HUES64 (cell line): ENCODE measurements around the gene FSCN2.

Source experiments
- H3K27ac ChIP-seq: 2 replicates; pipeline ENCODE4 v1.7.0; 2013; ENCODE audit warnings: low read depth, low read length, inconsistent platforms
- H3K27me3 ChIP-seq: 2 replicates; pipeline ENCODE4 v1.6.1; 2013; ENCODE audit warnings: mild to moderate bottlenecking, low read length; ENCODE audit not compliant: insufficient read depth
- H3K36me3 ChIP-seq: 2 replicates; pipeline ENCODE4 v1.6.1; 2013; ENCODE audit warnings: mild to moderate bottlenecking, low read length; ENCODE audit not compliant: insufficient read depth
- H3K4me1 ChIP-seq: 2 replicates; pipeline ENCODE4 v1.6.1; 2013; ENCODE audit warnings: mild to moderate bottlenecking, low read length, moderate library complexity; ENCODE audit not compliant: insufficient read depth
- H3K4me3 ChIP-seq: 2 replicates; pipeline ENCODE4 v1.5.1; 2013; ENCODE audit warnings: mild to moderate bottlenecking, low read length, moderate library complexity
- H3K9ac ChIP-seq: 2 replicates; pipeline ENCODE4 v1.6.1; 2013; ENCODE audit warnings: mild to moderate bottlenecking, low read depth, low read length
- H3K9me3 ChIP-seq: 2 replicates; pipeline ENCODE4 v1.6.1; 2013; ENCODE audit warnings: low read depth, low read length; ENCODE audit not compliant: insufficient read depth
- WGBS: fragments of 150-250, 120-280 bp; methylation state at CpG from one replicate; pipeline ENCODE4 v1.1.7; 2013; ENCODE audit warnings: missing lambda C conversion rate; 5-methylcytosine and 5-hydroxymethylcytosine counted together

Gene FSCN2

GRCh38 chr17:81538651-81539570 is 10.7 kb downstream of the FSCN2 start:
- peaks cover 20% of the 10 kb centered on the region for H3K27me3 ChIP-seq
- H3K4me1 ChIP-seq = peaks cover 3% of the 10 kb centered on the region; the same call in 1 of the 2 replicates
- H3K4me3 ChIP-seq = no peak overlapping the region
- H3K27ac ChIP-seq = no peak overlapping the region
- WGBS = 93% methylated on average over 26 of the region's 26 CpGs
- peaks cover 26% of the 10 kb centered on the region for H3K36me3 ChIP-seq
- no peaks in the 10 kb centered on the region for H3K9me3 ChIP-seq
- no peak overlapping the region for H3K9ac ChIP-seq

- Histone ChIP-seq H3K27ac (no peak overlapping the region), H3K27me3 (peaks cover 20% of the 10 kb centered on the region), H3K4me3 (no peak overlapping the region), H3K36me3 (peaks cover 32% of the 10 kb centered on the region), H3K4me1 (peaks cover 3% of the 10 kb centered on the region; the same call in 1 of the 2 replicates), H3K9me3 (no peaks in the 10 kb centered on the region), H3K9ac (no peak overlapping the region)
- WGBS = 90% methylated on average over 10 of the region's 10 CpGs
These were observed 11.4 kb downstream of the FSCN2 start for GRCh38 chr17:81539571-81539900.

GRCh38 chr17:81539961-81540675 is 11.9 kb downstream of the FSCN2 start:
- H3K27ac ChIP-seq = no peak overlapping the region
- no peak overlapping the region for H3K9ac ChIP-seq
- H3K27me3 ChIP-seq = peaks cover 20% of the 10 kb centered on the region
- no peak overlapping the region for H3K4me3 ChIP-seq
- WGBS = 97% methylated on average over 28 of the region's 28 CpGs
- H3K9me3 ChIP-seq = no peaks in the 10 kb centered on the region
- peaks cover 36% of the 10 kb centered on the region for H3K36me3 ChIP-seq
- H3K4me1 ChIP-seq = peaks cover 3% of the 10 kb centered on the region; the same call in 1 of the 2 replicates

- whole genome bisulfite sequencing = 94% methylated on average over 14 of the region's 14 CpGs
- Histone ChIP-seq H3K36me3 (peaks cover 41% of the 10 kb centered on the region), H3K27ac (no peak overlapping the region), H3K9ac (no peak overlapping the region), H3K4me1 (peaks cover 3% of the 10 kb centered on the region; the same call in 1 of the 2 replicates), H3K4me3 (no peak overlapping the region), H3K27me3 (peaks cover 17% of the 10 kb centered on the region), H3K9me3 (no peaks in the 10 kb centered on the region)
These were observed 12.5 kb downstream of the FSCN2 start for GRCh38 chr17:81540676-81541027.

GRCh38 chr17:81541123-81541522 is 12.9 kb downstream of the FSCN2 start:
- Histone ChIP-seq H3K36me3 (peaks cover 46% of the 10 kb centered on the region), H3K27ac (no peak overlapping the region), H3K9ac (no peak overlapping the region)

GRCh38 chr17:81542431-81543338 is 14.5 kb downstream of the FSCN2 start:
- Histone ChIP-seq H3K4me1 (no peaks in the 10 kb centered on the region), H3K27me3 (no peaks in the 10 kb centered on the region), H3K4me3 (no peak overlapping the region), H3K9me3 (no peaks in the 10 kb centered on the region), H3K27ac (no peak overlapping the region), H3K9ac (no peak overlapping the region), H3K36me3 (peaks cover 62% of the 10 kb centered on the region)
- WGBS = 95% methylated on average over 15 of the region's 15 CpGs

More at GRCh38 chr17:81541123-81541522, 12.9 kb downstream of the FSCN2 start:
- H3K4me1 ChIP-seq = peaks cover 3% of the 10 kb centered on the region; the same call in 1 of the 2 replicates
- peaks cover 13% of the 10 kb centered on the region for H3K27me3 ChIP-seq
- 94% methylated on average over 16 of the region's 17 CpGs for WGBS
- H3K9me3 ChIP-seq = no peaks in the 10 kb centered on the region
- no peak overlapping the region for H3K4me3 ChIP-seq

GRCh38 chr17:81543339-81543675 is 15.1 kb downstream of the FSCN2 start:
- Histone ChIP-seq H3K36me3 (peaks cover 68% of the 10 kb centered on the region), H3K9me3 (no peaks in the 10 kb centered on the region)
- 96% methylated on average over 14 of the region's 14 CpGs for WGBS

GRCh38 chr17:81543756-81544155 is 15.6 kb downstream of the FSCN2 start:
- Histone ChIP-seq H3K9me3 (no peaks in the 10 kb centered on the region), H3K4me3 (no peak overlapping the region), H3K27me3 (no peaks in the 10 kb centered on the region), H3K4me1 (no peaks in the 10 kb centered on the region), H3K27ac (no peak overlapping the region), H3K9ac (no peak overlapping the region), H3K36me3 (peaks cover 71% of the 10 kb centered on the region)
- 95% methylated on average over 15 of the region's 15 CpGs for WGBS

More at GRCh38 chr17:81543339-81543675, 15.1 kb downstream of the FSCN2 start:
- no peak overlapping the region for H3K9ac ChIP-seq
- H3K4me3 ChIP-seq = no peak overlapping the region
- no peak overlapping the region for H3K27ac ChIP-seq
- no peaks in the 10 kb centered on the region for H3K4me1 ChIP-seq
- no peaks in the 10 kb centered on the region for H3K27me3 ChIP-seq

GRCh38 chr17:81544281-81544974 is 16.3 kb downstream of the FSCN2 start:
- Histone ChIP-seq H3K9ac (no peak overlapping the region), H3K27ac (no peak overlapping the region), H3K36me3 (peaks cover 77% of the 10 kb centered on the region), H3K4me1 (no peaks in the 10 kb centered on the region), H3K27me3 (no peaks in the 10 kb centered on the region), H3K9me3 (no peaks in the 10 kb centered on the region), H3K4me3 (no peak overlapping the region)
- WGBS = 89% methylated on average over 16 of the region's 16 CpGs

GRCh38 chr17:81545160-81545949 is 17.2 kb downstream of the FSCN2 start:
- Histone ChIP-seq H3K9me3 (no peaks in the 10 kb centered on the region), H3K27me3 (no peaks in the 10 kb centered on the region), H3K4me3 (no peak overlapping the region), H3K36me3 (peaks cover 81% of the 10 kb centered on the region), H3K27ac (no peak overlapping the region), H3K4me1 (no peaks in the 10 kb centered on the region), H3K9ac (no peak overlapping the region)
- WGBS = 92% methylated on average over 24 of the region's 24 CpGs
